ENCODE results near the gene KRTAP10-5. TPM values are rescaled to one million over a fixed set of nuclear protein-coding genes. Genes with fewer than 3 reads are reported as not detected.

KRTAP10-5 gene
- total RNA-seq, 4 donors from 2014 or later: not detected

DNA sequence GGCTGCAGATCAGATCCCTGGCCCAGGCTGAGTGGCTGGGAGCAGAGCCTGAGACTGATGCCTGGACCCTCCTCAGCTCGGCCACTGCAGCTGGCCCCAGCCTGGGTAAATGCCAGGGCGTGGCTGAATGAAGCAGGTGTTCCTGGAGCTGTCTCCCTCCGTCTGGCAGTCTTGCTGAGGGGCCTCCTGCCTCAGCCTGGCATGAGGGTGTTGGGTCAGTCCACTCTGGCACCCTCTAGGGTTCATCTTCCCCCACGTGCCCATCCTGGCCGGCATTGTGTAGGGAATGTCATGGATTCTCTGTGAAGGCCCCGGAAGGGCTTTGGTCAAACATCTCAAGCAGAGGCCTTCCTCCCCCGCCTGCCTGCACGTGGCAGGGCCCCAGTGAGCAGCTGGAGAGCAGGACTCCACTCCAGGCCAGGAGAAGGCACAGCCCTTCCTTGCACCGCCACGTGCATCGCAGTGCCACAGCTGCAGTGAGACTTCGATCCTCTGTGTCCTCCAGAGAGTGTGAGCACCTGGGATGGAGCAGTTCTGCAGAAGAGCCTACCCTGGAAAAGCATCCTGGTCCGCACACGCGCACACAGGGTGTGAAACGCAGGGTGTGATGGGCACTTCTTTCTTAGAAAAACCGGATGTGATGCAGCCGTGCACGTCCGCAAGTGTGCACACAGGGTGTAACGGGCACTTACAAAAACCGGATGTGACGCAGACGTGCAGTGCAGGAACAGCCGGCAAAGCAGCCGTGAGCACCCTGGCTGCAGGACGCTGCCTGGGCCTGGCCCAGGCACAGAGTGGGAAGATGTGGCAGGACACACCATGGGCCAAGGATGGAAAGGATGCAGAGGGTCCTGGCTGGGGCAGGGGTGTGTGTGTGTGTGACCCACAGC, 11.5 kb downstream of the KRTAP10-5 start:
- WGBS, 2 donors: 49 to 71% methylated on average over 2 to 7 of the region's 27 CpGs
- intact Hi-C loops (cut with DNase I): no loop called here
- Histone ChIP-seq H3K4me1 (peaks cover 0 to 5% (median 0%) of the 10 kb centered on the region in 3 donors), H3K4me3 (no peak overlapping the region), H3K36me3 (no peaks in the 10 kb centered on the region), H3K9me3 (peaks cover 0 to 4% (median 0%) of the 10 kb centered on the region in 3 donors), H3K27me3 (peaks cover 0 to 32% (median 0%) of the 10 kb centered on the region in 4 donors), H3K27ac (no peak overlapping the region)
- TF ChIP-seq POLR2A (IDR thresholded peaks at IDR 0.05): no peak
- TF ChIP-seq, protein P1, sequence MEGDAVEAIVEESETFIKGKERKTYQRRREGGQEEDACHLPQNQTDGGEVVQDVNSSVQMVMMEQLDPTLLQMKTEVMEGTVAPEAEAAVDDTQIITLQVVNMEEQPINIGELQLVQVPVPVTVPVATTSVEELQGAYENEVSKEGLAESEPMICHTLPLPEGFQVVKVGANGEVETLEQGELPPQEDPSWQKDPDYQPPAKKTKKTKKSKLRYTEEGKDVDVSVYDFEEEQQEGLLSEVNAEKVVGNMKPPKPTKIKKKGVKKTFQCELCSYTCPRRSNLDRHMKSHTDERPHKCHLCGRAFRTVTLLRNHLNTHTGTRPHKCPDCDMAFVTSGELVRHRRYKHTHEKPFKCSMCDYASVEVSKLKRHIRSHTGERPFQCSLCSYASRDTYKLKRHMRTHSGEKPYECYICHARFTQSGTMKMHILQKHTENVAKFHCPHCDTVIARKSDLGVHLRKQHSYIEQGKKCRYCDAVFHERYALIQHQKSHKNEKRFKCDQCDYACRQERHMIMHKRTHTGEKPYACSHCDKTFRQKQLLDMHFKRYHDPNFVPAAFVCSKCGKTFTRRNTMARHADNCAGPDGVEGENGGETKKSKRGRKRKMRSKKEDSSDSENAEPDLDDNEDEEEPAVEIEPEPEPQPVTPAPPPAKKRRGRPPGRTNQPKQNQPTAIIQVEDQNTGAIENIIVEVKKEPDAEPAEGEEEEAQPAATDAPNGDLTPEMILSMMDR (IDR thresholded peaks at IDR 0.05): no peak
- no peak for DNase-seq

GRCh38 chr21:44568261-44568660, 12.1 kb downstream of the KRTAP10-5 start:
- Histone ChIP-seq H3K27me3 (peaks cover 0 to 26% (median 0%) of the 10 kb centered on the region in 4 donors), H3K36me3 (no peaks in the 10 kb centered on the region), H3K27ac (no peak overlapping the region), H3K9me3 (peaks cover 0 to 4% (median 0%) of the 10 kb centered on the region in 3 donors), H3K4me1 (no peaks in the 10 kb centered on the region), H3K4me3 (no peak overlapping the region)
- TF ChIP-seq, protein P1 (IDR thresholded peaks at IDR 0.05): no peak
- no peak for TF ChIP-seq POLR2A (IDR thresholded peaks at IDR 0.05)
- intact Hi-C loops (cut with DNase I): no loop called here
- no peak for DNase-seq
- WGBS, 2 donors: 70% methylated on average over 2 to 4 of the region's 12 CpGs

GRCh38 chr21:44567481-44568171, 12.8 kb downstream of the KRTAP10-5 start:
- Histone ChIP-seq H3K27me3 (peaks cover 0 to 20% (median 0%) of the 10 kb centered on the region in 4 donors), H3K9me3 (peaks cover 0 to 4% (median 0%) of the 10 kb centered on the region in 3 donors), H3K27ac (no peak overlapping the region), H3K4me1 (no peaks in the 10 kb centered on the region), H3K36me3 (no peaks in the 10 kb centered on the region), H3K4me3 (no peak overlapping the region)
- WGBS, 2 donors: 92 to 94% methylated on average over 15 to 18 of the region's 18 CpGs
- intact Hi-C loops (cut with DNase I): no loop called here
- no peak for DNase-seq
- TF ChIP-seq, protein P1 (IDR thresholded peaks at IDR 0.05): no peak
- TF ChIP-seq POLR2A (IDR thresholded peaks at IDR 0.05): no peak

DNA sequence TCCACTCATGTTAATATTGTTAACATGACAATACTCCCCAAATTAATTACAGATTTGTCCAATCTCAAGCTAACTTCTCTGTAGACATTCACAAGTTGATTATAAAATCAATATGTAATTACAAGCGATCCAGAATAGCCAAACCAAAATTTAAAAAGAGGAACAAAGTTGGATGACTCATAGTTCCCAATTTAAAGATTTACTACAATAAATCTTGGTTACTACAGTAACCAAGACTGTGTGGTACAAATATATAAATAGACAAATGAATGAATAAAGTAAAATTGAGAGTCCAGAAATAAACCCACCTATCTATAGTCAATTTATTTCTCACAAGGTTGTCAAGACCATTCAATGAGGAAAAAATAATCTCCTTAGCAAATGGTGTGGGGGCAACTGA, 14.0 kb downstream of the KRTAP10-5 start:
- Histone ChIP-seq H3K27me3 (peaks cover 0 to 20% (median 0%) of the 10 kb centered on the region in 4 donors), H3K27ac (no peak overlapping the region), H3K9me3 (peaks cover 0 to 3% (median 0%) of the 10 kb centered on the region in 3 donors), H3K4me3 (no peak overlapping the region), H3K36me3 (no peaks in the 10 kb centered on the region), H3K4me1 (no peaks in the 10 kb centered on the region)
- TF ChIP-seq, protein P1 (IDR thresholded peaks at IDR 0.05): no peak
- no peak for TF ChIP-seq POLR2A (IDR thresholded peaks at IDR 0.05)
- intact Hi-C loops (cut with DNase I): no loop called here
- no peak for DNase-seq
- 20 to 27% methylated on average over 1 of the region's 1 CpG for WGBS, 2 donors
